Measurements from ENCODE around the gene UNC79.

GRCh38 chr14:93686268-93686667 is 255.5 kb downstream of the UNC79 start:
- TF ChIP-seq CTCF (IDR thresholded peaks at IDR 0.05): no peak
- TF ChIP-seq POLR2AphosphoS5 (IDR thresholded peaks at IDR 0.05; ENCODE audit: low read depth, low read length): no peak
- TF ChIP-seq REST (IDR thresholded peaks at IDR 0.05; ENCODE audit: insufficient read depth in 1 of 2, low read depth in 2 of 2, low read length in 1 of 2): no peak
- TF ChIP-seq SIN3A (IDR thresholded peaks at IDR 0.05; ENCODE audit: borderline replicate concordance, insufficient read depth, low read depth, low read length): no peak
